Hematopoietic multipotent progenitor cell treated with erythropoietin and hydrocortisone succinate and interleukin-3 and kit ligand, for 8 days (in vitro differentiated cells): ENCODE results near the gene VHLL.

ENCODE experiments used
- DNase-seq: peaks from one replicate; pipeline ENCODE4 v3.0.0-alpha.2; 2015

Gene VHLL

GRCh38 chr1:156289857-156290256 lies 9.2 kb downstream of the VHLL start:
- no peak for DNase-seq

DNA sequence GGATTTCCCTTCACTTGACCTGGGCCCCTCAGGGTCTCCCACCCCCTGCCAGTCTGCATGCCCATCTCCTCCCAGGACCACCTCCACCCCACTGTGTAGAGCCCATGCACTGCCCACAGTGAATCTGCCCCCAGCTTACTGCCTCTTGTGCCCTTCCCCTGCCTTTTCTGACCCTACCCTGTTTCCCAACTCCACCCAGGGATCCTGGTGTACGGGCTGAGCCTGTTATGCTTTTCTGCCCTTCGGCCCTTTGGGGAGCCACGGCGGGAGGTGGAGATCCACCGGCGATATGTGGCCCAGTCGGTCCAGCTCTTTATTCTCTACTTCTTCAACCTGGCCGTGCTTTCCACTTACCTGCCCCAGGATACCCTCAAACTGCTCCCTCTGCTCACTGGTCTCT lies 13.0 kb downstream of the VHLL start:
- no peak for DNase-seq

DNA sequence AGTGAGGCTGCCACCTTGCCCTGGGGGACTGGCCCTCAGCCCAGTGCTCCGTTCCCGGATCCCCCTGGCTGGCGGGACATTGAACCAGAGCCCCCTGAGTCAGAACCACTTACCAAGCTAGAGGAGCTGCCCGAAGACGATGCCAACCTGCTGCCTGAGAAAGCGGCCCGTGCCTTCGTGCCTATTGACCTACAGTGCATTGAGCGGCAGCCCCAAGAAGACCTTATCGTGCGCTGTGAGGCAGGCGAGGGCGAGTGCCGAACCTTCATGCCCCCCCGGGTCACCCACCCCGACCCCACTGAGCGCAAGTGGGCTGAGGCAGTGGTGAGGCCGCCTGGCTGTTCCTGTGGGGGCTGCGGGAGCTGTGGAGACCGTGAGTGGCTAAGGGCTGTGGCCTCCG lies 13.7 kb downstream of the VHLL start:
- no peak for DNase-seq

GRCh38 chr1:156284757-156285156 lies 14.3 kb downstream of the VHLL start:
- DNase-seq, result no peak

DNA sequence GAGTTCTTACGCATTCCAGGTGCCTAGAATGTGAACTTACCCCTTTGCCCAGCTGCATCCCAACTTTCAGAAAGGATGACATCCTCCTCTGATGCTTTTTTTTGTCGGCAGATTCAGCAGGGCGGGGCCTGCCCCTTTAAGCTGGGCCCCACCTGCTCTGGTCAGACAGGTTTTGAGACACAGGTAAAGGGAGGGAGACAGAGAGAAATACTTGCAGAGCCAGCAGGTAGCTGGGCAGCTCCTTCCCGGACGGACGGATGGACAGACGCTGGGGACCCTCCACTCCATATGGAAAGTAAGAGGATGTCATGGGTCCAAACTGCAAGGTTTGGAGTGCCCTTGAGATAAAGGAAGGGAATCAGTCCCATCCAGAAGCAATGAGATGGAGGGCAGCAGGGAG lies 15.0 kb downstream of the VHLL start, which contains the start of gene TMEM79:
TMEM79 (plus strand) TSS at position 214 of the 400 bp plus-strand sequence. CDS start 902 bp downstream, outside the sequence.
- DNase-seq, result no peak

DNA sequence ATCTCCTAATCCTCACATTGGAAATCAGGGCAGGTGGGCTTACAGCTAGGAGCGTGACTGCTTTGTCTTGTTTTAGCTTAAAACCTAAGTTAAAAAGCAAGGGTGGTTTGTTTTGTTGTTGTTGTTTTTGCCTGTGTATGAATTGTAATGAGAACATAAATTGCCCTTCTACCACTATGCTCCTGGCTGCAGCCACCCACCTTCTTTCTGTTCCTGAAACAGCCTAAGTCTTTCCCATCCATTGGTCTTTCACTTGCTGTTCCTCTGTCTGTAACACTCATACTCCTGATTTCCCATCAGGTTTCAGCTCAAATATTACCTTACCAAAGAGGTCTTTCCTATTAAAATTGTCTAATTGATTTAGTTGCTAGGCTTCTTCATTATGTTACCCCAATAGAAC lies 15.6 kb downstream of the VHLL start:
- DNase-seq, result no peak

GRCh38 chr1:156282479-156283222 lies 16.5 kb downstream of the VHLL start, which contains the start of gene SMG5:
Gene SMG5, minus strand, starts transcription at chr1:156282825. Its CDS starts 145 bp downstream, at chr1:156282680.
- DNase-seq, result peak; percentile 98

GRCh38 chr1:156281693-156282478 lies 17.2 kb downstream of the VHLL start:
- DNase-seq, result peak; percentile 65

DNA sequence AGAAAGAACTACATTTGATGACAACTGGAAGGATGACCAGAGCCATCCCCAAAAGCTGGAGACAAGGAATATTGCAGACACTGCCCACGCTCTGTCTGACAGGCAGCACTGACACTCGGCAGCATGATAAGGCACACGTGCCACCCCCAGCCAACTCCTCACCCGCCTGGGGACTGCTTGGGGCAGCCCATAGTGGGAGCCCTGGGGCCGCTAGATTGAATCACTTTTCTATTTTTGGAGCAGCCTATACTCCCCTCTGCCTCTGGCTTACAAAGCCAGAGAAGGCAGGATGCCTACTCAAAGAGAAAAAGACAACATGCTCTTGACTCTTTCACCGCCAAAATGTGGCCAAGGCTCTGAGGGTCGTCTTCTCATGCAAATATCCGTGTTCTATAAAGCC lies 17.8 kb downstream of the VHLL start:
- DNase-seq, result peak; percentile 86

DNA sequence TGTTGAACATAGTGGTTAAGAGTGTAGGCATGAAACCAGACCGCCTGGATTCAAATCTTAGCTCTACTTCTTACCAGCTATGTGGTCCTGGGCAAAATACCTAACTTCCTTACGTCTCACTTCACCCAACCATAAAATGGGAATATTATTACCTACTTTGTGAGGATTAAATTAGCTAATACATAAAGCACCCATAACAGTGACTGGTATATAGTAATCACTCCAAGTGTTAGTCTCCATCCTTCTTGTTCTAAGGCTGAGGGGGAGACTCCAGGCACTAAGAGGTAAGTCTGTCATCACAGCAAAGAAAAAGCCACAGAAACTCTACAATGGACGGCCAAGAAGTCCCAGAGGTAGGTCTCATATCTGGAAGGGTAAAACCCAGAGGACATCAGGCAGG lies 19.3 kb downstream of the VHLL start:
- no peak for DNase-seq

DNA sequence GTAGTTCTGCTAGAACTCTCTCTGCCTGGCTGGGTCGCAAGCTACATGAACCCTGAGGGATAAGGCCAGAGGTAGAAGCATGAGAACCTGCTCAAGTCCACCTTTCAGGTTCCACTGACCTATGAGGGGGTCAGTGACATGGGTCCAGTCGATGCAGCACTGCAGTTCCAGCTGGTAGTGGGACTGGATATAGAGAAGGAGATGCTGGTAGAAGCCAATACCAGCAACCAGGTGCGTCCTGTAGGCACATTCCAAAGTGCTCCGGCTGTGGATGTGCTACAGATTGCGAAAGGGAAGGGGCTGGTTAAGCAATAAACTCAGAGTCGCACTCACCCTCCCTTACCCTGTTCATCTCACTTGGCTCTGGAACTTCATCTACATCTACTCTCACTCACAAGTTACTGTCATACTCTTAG lies 22.1 kb downstream of the VHLL start:
- DNase-seq, result no peak

GRCh38 chr1:156276532-156276931 lies 22.6 kb downstream of the VHLL start:
- no peak for DNase-seq

GRCh38 chr1:156270314-156270713 lies 28.8 kb downstream of the VHLL start:
- DNase-seq, result no peak

DNA sequence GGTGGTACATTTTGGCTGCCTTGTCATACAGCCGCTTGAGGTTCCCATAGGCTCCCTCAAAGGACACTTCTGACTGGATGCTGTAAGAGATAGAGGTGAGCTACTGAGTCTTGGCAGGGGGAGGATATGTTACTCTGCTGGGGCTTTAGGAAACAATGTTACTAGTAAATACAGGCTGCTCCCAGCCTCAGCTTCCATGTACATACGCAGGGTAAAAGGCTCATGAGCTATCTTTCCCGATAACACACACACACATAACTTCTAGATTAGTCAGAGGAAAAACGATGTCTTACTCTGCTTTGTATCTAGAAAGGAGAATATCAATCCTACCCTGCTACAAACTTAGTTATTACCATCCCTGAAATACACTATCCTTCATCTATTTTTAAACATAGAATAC lies 30.8 kb downstream of the VHLL start:
- no peak for DNase-seq

DNA sequence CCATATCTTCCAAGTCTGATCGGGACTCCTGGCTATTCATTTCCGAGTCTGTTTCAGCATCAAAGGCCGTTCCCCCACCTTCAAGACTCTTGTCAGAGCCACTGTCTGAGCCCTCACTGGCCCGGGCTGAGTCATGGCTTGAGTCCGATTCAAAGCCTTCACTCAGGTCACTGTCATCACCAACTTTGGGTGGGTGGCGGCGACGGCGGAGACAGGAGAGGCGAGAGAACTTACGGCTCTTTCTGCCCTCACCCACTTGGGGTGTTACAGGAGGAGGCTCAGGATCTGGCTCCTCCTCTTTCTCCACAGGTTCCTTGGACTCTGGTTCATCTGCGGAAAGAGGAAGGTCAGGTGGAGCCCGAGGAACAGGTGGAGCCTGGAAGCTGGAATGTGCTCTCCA lies 33.1 kb downstream of the VHLL start:
- DNase-seq, result no peak

GRCh38 chr1:156263288-156263655 lies 35.8 kb downstream of the VHLL start:
- no peak for DNase-seq

GRCh38 chr1:156262461-156263287 lies 36.4 kb downstream of the VHLL start:
- no peak for DNase-seq

DNA sequence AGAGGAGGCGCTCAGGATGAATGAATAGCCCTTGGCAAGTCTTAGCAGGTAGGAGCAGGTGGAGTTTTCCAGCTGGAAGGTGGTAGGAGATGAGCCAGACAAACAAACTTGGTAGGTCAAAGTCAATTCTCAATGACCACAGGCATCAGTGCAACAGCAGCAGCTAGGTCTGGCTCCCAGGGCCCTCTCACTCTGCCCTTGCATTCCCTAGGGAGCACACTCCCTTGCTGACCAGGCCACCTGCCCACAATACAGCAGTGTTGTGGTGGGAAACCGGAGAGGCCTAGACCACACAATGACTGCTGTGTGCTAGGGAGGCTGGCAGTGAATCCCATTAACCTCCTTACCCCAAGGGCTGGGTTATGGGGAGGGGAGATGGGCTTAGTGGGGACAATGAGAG lies 38.2 kb downstream of the VHLL start:
- no peak for DNase-seq

DNA sequence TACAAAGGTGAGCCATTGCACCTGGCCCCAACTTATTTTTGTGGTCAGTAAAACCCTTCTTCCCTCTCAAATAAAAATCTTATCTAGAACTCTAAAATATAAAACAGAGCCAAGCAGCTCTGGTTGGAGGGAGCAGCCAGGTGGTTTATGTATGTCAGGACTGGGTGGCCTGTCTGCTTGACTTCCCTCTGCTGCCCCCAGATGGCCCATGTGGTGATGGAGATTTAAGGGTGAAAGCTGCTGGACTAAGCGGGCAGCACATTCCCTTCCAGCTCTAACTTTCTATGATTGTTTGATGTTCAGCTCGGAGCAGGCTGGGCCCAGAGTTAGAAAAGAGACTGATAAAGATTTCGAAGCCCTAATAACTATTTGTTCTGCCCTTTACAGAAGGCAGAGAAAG lies 39.3 kb downstream of the VHLL start:
- DNase-seq, result peak; percentile 17

DNA sequence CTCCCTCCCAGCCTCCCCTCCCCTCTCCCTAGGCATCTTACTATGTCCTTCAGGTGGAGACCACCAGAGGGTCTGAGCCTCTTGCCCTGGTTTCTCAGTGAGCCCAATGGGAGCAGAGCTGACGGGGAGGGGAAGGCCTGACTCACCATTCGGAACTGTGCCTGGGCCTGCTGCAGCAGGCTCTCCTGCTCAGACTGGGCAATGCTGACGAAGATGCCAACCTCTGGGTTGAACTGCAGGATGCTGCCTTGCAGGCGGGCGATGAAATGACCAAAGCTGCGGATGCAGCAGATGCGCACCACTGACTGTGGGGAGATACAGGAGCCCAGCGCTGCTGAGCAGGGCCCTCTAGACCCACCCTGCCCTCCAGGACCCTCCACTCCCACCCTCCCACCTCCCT lies 40.2 kb downstream of the VHLL start:
- no peak for DNase-seq

DNA sequence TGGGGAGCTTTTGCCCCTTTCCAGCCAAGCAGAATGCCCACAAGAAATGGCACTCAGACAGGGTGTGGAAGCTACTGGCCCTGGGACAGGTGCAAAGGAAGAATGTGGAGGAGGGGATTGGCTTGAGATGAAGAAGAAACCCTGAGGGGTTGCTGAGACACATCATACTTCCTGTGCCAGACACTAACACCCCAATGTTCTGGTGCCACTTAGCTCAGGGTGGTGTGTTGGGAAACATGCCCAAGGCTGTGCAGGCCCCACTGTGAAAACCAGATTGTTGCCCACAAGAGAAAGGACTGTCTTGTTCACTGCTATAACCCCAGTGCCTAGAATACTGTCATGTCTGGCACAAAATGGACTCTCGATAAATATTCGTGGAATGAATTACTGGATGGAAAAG lies 41.4 kb downstream of the VHLL start:
- DNase-seq, result peak; percentile 27

GRCh38 chr1:156253634-156254033 lies 45.5 kb downstream of the VHLL start:
- DNase-seq, result no peak

DNA sequence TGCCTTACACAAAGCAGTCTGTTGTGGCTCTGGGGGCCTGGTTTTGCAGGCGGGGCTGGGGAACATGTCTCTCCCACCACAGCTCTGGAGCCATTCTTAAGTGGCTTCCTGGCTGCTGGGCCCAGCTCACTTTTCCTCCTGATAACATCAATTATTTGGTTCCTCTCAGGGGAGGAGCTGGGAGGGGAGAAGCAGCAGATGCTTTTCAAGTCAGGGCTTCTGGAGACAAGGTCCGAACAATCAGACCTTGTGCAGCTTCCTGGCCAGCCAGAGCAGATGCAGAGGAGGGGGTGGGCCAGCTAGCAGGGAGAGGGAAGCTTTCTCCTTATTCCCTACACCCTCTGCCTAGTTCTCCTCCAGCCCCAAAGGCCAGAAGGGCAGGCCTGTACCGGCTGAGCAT lies 47.6 kb downstream of the VHLL start:
- no peak for DNase-seq
